ENCODE measurements around the gene DKK3.
A peak's percentile ranks its signal among the peaks of the same experiment; 100 is the strongest.
"Not testable (repeated sequence)": the region's sequence is repeated elsewhere in the genome, so short reads cannot be mapped to it uniquely, and the experiment has no call there.

The DKK3 gene

GRCh38 chr11:12007769-12008737, at the start of gene DKK3:
Gene DKK3 (minus strand): TSS chr11:12008626. CDS start chr11:12008582, 44 bp downstream.
- DNase-seq = no peak

DNA sequence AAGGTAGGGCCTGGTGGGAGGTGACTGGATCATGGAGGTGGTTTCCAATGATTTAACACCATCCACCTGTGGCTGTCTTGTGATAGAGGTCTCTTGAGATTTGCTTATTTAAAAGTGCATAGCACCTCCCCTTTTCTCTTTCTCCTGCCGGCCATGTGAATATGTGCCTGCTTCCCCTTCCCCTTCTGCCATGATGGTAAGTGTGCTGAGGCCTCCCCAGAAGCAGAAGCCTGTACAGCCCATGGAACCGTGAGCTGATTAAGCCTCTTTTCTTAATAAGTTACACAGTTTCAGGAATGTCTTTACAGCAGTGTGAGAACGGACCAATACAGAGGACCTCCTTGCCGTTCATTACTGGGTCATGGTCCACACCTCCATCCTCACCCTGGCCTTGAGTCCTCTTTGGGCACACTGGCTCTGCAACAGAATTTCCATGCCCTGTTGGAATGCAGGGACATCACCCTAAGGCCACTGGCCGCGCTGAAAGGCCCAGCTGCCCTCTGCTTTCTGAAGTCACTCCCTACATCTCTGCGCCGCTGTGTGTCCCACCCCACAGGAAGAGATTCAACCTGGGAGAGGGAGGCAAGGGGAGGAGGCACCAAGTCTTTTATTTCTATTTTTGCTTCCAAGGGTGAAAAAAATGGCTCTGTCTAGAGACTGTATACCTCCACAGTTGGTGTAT, 49.0 kb upstream of the DKK3 start:
- DNase-seq = no peak

GRCh38 chr11:12056119-12056518, 47.7 kb upstream of the DKK3 start:
- DNase-seq = no peak

DNA sequence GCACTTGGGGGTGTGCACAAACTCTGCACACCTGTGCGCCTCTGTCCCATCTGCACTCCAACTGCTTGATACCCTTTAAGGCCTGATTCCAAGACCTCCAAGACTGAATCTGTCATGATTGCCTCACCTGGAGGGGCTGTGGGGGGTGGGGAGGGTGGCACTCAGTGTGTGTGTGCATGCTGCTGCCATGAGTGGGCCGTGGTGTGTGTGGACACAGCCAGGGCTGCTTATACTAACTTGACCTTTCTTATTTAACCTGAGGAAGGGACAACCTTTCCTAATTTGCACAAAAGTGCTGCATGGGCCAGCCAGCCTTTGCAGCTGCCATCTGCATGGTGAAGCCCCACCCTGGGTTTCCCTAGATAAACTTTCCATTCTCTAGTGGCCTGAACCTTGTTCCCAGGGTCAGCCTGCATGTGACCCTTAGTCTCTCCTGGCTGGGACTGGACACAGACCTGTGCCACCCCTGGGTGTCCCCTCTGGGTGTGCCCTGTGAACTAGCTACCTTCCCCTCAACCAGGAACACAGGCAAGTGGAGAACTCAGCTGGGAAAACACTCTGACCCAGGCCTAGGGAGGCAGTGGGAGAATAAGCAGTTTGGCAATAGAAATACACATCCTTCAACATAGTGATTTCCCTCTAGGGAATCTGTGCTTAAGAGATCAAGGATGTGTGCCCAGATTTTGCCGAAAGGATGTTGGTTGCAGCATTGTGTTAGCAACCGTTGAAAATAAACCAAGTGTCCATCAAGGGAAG, 45.4 kb upstream of the DKK3 start:
- DNase-seq = no peak

DNA sequence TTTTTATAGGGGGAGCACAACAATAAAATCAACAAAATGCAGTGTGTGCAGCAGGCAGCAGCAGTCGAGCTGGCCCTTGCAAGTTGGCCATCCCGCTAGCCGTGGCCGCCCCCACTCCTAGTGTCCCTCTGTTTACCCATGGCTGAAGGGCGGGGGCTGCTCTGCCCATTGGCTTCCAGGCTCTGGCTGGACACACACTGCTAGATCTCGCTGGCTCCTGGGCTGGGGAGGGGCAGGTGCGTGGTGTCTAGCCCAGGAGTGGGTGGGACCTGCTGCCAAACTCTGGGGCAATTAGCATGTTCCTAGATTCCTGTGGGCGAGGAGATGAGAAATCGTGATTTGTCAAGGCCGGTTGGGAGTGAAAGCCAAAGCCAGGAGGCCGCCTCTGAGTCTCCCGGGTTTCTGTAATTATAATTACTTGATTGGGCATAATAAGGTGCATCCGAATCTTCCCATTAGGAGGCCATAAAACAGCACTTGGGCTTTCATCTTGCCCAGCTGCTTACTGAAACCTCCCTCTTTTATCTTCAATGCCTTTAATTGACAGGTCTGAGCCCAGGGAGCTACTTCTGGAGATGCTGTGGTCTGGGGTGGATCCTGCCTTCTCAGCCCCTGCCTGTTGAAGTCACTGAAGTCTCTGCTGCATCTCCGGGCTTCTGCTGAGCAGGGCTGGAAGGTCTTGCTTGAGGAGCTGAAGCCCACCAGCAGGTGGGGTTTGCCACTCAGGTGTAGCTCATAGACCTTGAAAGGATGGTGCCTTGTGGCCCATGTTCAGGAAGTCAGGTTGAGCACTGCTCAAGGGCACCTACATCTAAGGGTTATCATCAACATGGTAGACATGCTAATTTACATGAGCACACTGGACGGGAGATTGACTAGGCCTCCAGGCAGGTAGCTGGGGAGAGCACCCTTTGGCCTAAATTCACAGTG, 44.5 kb upstream of the DKK3 start:
- no peak for DNase-seq

DNA sequence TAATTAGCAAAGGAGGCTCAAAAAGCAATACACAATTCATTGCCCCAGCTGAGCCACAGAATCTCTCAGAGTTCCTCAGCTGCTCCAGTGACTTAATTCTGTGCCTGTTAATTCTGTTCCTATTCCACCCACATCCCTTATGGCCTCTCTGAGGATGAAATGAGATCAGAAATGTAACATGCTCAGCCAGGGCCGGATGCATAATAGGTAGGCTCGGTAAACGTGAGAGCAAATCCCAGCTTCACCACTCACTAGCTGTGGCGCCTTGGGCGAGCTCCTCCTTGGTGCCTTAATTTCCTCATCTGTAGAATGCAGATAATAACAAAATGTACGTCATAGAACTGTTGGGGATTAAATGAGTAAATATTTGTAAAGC, 42.8 kb upstream of the DKK3 start:
- DNase-seq = no peak

DNA sequence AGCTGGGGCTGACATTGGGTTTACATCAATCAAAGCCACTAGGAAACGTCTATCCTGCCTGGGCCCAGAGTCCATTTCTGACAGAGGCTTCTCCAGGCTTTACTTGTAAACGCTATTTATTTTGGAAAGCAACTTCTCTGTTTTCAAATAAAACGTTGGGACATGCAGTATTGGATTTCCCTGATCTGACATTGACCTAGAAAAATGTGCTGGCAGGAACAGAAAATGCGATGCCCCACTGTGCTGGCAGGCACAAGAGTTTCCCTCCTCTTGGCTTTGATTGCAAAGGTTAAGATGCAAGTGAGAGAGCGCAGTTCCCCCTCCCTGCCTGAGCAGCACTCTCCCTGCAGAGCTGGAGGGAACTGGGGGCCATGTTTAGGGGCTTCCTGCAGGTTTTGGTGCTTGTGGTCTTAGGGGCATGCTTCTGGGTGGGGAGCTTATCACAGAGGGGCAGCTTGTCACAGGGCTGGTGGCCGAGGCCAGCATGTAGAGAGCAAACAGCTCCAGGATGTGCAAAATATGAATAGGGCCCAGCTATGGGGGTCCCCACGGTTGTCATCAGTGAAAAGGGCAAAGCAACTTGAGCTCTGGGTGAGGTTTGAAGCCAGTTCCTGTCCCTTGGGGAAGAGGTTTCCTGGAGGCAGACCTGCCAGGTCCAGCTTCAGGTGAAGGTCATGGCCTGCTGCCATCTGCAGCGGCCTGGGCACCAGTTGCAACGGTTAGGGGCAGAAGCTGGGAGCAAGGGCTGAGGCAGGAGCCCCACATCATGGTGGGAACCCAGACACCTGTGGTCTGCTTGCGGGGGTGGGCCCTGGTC, 42.3 kb upstream of the DKK3 start:
- DNase-seq = no peak

- no peak for DNase-seq
Observed at GRCh38 chr11:12048936-12049790, 40.7 kb upstream of the DKK3 start.

DNA sequence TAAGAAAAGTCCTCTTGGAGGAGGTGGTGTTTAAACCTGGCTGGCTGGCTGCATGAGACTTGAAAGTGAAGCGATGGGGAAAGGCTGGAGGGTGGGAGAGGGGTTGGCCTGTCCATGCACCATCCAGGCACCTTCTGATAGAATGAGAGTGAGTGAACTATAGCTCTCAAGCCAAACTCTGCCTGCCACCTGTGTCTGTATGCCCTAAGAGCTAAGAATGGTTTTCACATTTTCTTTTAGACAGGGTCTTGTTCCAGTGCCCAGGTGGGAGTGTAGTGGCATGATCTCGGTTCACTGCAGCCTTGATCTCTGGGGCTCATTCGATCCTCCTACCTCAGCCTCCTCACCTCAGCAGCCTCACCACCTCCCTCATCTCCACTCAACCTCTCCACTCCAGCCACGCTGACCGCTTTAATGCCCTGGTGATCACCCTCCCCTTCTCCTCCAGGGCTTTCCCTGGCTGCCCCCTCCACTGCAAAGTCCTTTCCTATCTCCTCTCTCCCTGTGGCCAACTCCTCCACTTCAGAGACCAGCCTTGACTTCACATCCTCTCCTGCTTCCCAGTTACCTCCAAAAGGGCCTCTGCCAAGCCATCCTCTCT, 38.3 kb upstream of the DKK3 start:
- DNase-seq = no peak

DNA sequence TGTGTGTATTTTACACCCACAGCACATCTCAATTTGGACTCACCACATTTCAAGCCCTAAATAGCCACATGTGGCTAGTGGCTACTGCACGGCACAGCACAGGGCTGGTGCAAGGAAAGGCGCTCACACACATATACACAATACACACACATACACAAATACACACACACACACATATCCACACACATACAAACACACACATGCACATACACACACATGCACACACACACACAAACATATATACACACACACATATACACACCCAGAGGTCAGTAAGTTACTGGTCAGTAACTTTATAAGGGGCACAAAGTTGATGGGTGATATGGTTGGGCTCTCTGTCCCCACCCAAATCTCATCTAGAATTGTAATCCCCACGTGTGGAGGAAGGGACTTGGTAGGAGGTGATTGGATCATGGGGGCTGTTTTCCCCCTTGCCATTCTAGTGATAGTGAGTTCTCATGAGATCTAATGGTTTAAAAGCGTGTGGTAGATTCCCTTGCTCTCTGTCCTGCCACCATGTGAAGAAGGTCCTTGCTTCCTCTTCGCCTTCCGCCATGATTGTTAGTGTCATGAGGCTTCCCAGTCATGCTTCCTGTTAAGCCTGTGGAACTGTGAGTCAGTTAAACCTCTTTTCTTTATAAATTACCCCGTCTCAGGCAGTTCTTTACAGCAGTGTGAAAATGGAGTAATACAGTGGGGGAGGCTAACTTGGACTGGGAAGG, 37.6 kb upstream of the DKK3 start:
- DNase-seq = no peak

DNA sequence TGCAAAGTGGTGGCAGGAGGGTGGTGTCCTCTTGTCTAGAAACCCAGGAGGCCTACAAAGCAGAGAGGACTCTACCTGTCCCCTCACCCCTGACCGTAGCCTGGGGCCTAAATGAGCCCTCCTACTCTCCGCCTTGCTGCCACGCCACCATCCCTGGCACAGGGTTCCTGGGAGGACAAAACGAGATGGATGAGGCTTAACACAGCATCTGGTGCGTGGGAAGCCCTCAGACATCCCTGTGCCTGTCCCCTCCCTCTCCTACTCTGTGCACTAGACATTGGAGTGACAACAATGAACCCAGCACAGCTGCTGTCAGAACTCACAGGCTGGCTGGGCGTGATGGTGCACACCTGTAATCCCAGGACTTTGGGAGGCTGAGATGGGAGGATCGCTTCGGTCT, 36.4 kb upstream of the DKK3 start:
- no peak for DNase-seq

DNA sequence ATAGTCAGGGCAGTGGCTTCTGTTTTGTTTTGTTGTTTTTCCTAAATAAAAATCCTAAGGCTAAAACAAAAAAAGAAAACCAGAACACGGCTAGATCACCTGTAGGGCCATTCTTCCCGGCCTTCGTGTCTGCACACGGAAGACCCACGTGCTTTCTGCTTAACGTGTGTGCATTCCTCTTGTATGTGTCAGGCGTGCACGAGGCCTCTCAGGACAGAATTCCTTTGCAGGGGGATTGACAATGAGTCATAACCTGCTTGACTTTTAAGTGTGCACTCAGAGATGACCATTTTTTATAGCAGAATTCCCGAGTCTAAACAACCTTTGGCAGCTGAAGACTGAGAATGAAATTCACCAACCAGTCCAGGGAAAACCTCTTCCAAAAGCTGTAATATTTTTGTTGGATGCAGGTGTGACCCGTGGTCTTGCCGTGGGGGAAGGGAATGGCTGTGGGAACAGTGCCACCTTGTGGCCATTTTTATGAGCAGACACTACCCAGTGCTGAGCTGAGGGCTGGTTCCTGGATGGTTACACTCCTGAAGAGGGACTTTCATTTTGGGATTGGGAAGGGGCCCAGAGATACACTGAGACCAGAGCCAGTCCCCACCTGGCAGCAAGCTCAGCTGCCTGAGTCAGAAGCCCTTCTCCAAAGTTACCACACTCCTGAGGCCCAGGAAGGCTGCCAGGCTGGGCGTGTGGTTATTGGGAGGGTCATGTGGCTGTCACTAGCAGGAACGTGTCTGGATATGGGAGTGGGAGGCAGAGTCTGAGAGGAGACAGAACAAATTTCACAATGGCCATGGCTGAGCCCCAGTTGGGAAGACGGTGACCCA, 35.7 kb upstream of the DKK3 start:
- peak; percentile 28 for DNase-seq

DNA sequence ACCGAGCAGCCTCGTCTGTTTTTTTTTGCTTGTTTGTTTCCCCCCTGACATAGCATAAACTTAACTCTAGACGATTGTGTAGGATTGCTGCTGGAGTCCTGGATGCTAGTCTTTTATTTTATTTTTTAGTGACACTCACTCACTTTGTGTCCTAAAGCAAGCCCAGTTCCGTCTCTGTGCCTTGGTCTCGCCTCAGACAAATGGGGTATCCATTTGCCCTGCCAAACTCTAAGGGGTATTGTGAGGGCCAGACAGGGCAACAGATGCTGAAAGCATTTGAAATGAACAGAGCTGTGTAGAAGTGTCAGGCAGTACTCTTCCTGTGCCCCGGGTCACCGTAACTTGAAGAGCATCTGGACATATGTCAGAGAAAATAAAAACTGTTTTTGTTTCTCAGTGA, 34.8 kb upstream of the DKK3 start:
- no peak for DNase-seq

- no peak for DNase-seq
Observed at GRCh38 chr11:12042215-12042676, 33.8 kb upstream of the DKK3 start.

DNA sequence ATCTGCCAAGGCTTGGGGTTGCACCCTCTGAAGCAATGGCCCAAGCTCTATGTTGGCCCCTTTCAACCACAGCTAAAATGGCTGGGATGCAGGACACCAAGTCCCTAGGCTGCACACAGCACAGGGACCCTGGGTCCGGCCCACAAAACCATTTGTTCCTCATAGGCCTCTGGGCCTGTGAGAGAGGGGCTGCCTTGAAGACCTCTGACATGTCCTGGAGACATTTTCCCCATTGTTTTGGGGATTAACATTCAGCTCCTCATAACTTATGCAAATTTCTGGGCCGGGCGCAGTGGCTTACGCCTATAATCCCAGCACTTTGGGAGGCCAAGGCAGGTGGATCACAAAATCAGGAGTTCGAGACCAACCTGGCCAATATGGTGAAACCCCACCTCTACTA, 32.3 kb upstream of the DKK3 start:
- not testable (repeated sequence) for DNase-seq

DNA sequence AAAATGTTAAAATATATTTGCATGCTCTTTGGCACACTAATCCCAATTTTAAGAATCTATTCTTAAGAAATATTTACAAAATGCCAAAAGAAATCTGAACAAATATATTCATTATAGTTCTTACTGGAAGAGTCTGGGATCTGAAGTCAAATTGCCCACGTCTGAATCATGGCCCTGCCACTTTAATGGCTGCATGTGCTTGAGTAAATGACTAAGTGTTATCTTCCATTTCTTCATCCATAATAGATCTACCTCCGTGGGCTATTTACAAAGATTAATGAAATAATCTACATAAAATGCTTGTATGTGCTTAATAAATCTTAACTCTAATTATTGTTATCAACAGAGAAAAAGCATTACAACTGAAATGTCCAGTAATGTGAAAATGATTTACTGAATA, 24.5 kb upstream of the DKK3 start:
- DNase-seq = no peak

DNA sequence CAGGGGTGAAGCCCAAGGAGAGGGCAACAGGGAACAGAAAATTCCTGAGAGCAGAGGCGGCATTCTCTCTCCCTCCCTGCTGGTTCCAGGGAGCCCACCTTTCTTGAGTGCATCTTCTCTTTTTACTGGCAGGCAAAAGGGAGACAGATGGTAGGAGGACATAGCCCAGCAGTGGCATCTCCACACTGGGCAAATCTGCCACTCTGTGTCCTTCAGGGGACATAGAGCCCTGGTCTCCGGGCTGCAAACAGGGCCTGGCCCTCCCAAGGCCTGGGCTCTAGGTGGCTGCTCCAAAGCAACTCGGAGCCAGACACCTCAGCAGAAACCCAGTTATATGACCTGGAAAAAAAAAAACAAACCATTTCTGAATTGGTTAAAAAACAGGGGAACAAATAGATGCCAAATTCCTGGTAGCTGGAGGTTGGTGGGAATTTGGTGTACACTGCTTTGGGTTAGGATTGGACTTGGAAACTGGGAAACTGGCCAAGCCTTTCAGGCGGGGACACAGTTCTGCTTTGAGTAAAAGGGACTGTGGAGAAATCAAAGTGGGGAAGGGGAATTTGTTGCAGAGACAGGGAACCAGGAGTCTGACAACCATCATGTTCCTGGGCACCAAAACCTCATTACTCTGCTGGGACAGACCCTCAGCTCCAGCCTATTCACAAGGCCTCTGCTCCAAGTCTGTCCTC, 23.6 kb upstream of the DKK3 start:
- DNase-seq = no peak

Data from activated CD4-positive, alpha-beta T cell treated with anti-CD3 and anti-CD28 coated beads for 1 hour (primary cell).